DOHH2 (cell line): ENCODE data around the gene HBD.

Source experiments
- H3F3A ChIP-seq: fragments of 200-600 bp; sonication (generic), shearing (Covaris generic); 2 replicates; pipeline ENCODE4 v1.6.0; 2016; ENCODE audit warnings: antibody characterized with exemption, mild to moderate bottlenecking; ENCODE audit not compliant: control insufficient read depth, insufficient read depth
- H3K27ac ChIP-seq: fragments of 200-600 bp; sonication (generic); 2 replicates; pipeline ENCODE4 v1.5.1; 2014; ENCODE audit warnings: low read depth, mild to moderate bottlenecking, low read length, moderate library complexity
- H3K27me3 ChIP-seq: fragments of 200-600 bp; sonication (generic); 2 replicates; pipeline ENCODE4 v1.6.1; 2014; ENCODE audit warnings: mild to moderate bottlenecking, low read length, mixed read lengths; ENCODE audit not compliant: control insufficient read depth
- H3K36me3 ChIP-seq: fragments of 200-600 bp; sonication (generic); 2 replicates; pipeline ENCODE4 v1.6.1; 2014; ENCODE audit warnings: mild to moderate bottlenecking, low read length, moderate library complexity, mixed read lengths; ENCODE audit not compliant: control insufficient read depth
- H3K4me1 ChIP-seq: fragments of 200-600 bp; sonication (generic); 2 replicates; pipeline ENCODE4 v1.6.1; 2014; ENCODE audit warnings: mild to moderate bottlenecking, low read length, mixed read lengths; ENCODE audit not compliant: control insufficient read depth
- H3K4me2 ChIP-seq: fragments of 200-600 bp; sonication (generic); 2 replicates; pipeline ENCODE4 v1.6.0; 2014; ENCODE audit warnings: mild to moderate bottlenecking, low read length, moderate library complexity
- H3K4me3 ChIP-seq: fragments of 200-600 bp; sonication (generic); 2 replicates; pipeline ENCODE4 v1.5.1; 2014; ENCODE audit warnings: mild to moderate bottlenecking, low read length, mixed read lengths
- H3K79me2 ChIP-seq: fragments of 200-600 bp; sonication (generic); 2 replicates; pipeline ENCODE4 v1.6.1; 2014; ENCODE audit warnings: mild to moderate bottlenecking, low read length, mixed read lengths; ENCODE audit not compliant: control insufficient read depth
- H3K9me2 ChIP-seq: fragments of 200-600 bp; sonication (generic); replicated peaks from 2 replicates; pipeline ENCODE4 v1.6.1; 2014; ENCODE audit warnings: mild to moderate bottlenecking, low read length, mixed read lengths; ENCODE audit not compliant: control insufficient read depth
- H3K9me3 ChIP-seq: fragments of 200-600 bp; sonication (generic); 2 replicates; pipeline ENCODE4 v1.6.1; 2014; ENCODE audit warnings: antibody characterized with exemption, low read length, mixed read lengths; ENCODE audit not compliant: control insufficient read depth, insufficient read depth
- H4K20me1 ChIP-seq: fragments of 200-600 bp; sonication (generic); 2 replicates; pipeline ENCODE4 v1.6.0; 2014; ENCODE audit warnings: low read depth, mild to moderate bottlenecking, antibody characterized with exemption, low read length, moderate library complexity; ENCODE audit not compliant: control insufficient read depth, insufficient read depth
- CTCF ChIP-seq: fragments of 200-600 bp; sonication (generic); IDR thresholded peaks from one replicate; pipeline ENCODE4 v1.5.1; 2014; ENCODE audit warnings: antibody characterized with exemption, mild to moderate bottlenecking, low read depth, low read length; ENCODE audit not compliant: poor library complexity, severe bottlenecking
- EZH2phosphoT487 ChIP-seq: fragments of 200-600 bp; sonication (generic); IDR thresholded peaks from 2 replicates; pipeline ENCODE4 v1.6.1; 2017; ENCODE audit warnings: borderline replicate concordance, mild to moderate bottlenecking, antibody characterized with exemption, low read length, moderate library complexity, mixed read lengths

Gene HBD

DNA sequence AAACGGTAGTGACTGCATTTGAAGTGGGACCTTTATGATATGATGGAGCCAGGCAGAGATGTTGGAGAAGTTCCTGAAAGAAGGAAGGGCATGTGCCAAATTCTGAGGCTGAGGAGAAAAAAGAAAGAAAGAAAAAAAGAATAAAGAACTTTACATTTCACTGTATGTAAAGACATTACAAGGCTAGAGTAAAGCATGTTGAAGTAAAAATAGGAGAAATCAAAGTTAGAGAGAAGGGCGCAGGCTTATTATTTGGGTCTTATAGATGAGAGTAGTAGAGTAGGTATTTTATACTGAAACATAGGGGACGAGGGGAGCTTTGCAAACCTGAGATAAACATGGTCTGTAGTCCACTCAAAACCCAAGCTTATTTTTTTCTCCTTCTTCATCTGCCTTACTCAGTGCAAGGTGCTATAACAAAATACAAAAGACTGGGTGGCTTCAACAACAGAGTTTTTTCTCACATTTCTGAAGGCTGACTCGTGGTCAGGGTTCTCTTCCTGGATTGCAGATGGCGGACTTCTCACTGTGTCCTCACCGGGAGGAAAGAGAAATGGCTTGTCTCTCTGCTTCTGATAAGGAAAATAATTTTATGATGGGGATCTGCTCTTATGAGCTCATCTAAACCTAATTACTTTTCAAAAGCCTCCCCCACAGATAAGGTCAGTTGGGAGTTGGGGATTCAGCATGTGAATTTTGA, 12.6 kb upstream of the HBD start:
- no peaks in the 10 kb centered on the region for H3K36me3 ChIP-seq
- no peak overlapping the region for H3K4me2 ChIP-seq
- no peaks in the 10 kb centered on the region for H3K4me1 ChIP-seq
- H3F3A ChIP-seq, result no peaks in the 10 kb centered on the region
- H3K27ac ChIP-seq, result no peak overlapping the region
- no peaks in the 10 kb centered on the region for H3K9me3 ChIP-seq
- no peaks in the 10 kb centered on the region for H3K9me2 ChIP-seq
- no peaks in the 10 kb centered on the region for H3K27me3 ChIP-seq
- no peak overlapping the region for H3K4me3 ChIP-seq
- TF ChIP-seq EZH2phosphoT487 (no peak), CTCF (no peak)
- H4K20me1 ChIP-seq, result no peaks in the 10 kb centered on the region
- H3K79me2 ChIP-seq, result no peaks in the 10 kb centered on the region

DNA sequence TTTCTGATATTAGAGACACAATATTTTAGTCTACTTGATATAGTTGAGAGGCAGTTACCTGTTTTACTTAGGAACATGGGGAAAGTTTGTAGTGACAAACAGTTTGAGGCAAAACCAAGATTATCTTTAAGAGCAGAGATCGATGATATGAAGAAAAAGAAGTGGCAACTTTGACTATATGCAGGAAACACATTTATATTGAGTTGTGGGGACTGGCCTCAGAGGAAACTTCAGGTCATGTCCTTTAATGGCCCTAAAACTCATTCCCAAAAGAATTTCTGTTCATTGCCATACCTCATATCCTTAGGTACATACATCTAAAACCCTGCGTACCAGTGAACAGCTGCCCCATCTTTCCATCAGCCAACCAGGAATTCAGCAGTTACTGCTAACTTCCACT, 10.9 kb upstream of the HBD start:
- TF ChIP-seq CTCF, result no peak
- no peak for TF ChIP-seq EZH2phosphoT487
- H3K4me2 ChIP-seq, result no peak overlapping the region
- H3K4me1 ChIP-seq, result no peaks in the 10 kb centered on the region
- H3K4me3 ChIP-seq, result no peak overlapping the region
- H3K27ac ChIP-seq, result no peak overlapping the region
- H3K9me2 ChIP-seq, result no peaks in the 10 kb centered on the region
- no peaks in the 10 kb centered on the region for H3K9me3 ChIP-seq
- H3K79me2 ChIP-seq, result no peaks in the 10 kb centered on the region
- no peaks in the 10 kb centered on the region for H4K20me1 ChIP-seq
- H3F3A ChIP-seq, result no peaks in the 10 kb centered on the region
- no peaks in the 10 kb centered on the region for H3K27me3 ChIP-seq
- no peaks in the 10 kb centered on the region for H3K36me3 ChIP-seq

DNA sequence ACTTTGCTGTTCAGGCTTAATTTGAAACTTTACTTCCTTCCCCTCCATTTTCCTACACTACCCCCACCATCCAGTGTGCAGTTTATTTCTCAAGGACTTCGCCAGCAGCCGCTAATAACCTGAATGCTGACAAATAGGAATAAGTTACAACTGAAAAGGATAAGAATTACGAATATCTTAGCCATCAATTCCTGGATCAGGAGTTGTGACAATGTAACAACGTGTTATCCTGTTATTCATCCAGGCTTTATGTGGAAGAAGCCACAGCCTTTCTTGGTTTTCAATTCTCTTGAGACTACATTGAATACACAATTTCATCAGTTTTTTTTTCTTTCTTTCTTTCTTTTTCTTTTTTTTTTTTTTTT, 9.5 kb upstream of the HBD start:
- Histone ChIP-seq H3K4me3 (no peak overlapping the region), H3K27ac (no peak overlapping the region), H3K79me2 (no peaks in the 10 kb centered on the region), H3K4me2 (no peak overlapping the region), H3K4me1 (no peaks in the 10 kb centered on the region), H3K9me3 (no peaks in the 10 kb centered on the region), H3F3A (no peaks in the 10 kb centered on the region), H4K20me1 (no peaks in the 10 kb centered on the region), H3K9me2 (no peaks in the 10 kb centered on the region), H3K27me3 (no peaks in the 10 kb centered on the region), H3K36me3 (no peaks in the 10 kb centered on the region)
- no peak for TF ChIP-seq EZH2phosphoT487
- no peak for TF ChIP-seq CTCF
